ENCODE results near the gene ZFYVE16. TPM values are rescaled to one million over a fixed set of nuclear protein-coding genes. Genes with fewer than 3 reads are reported as not detected.
"Not testable (repeated sequence)": the region's sequence is repeated elsewhere in the genome, so short reads cannot be mapped to it uniquely, and the experiment has no call there.

ZFYVE16 gene
- total RNA-seq, 1 donor: 6.2 TPM

DNA sequence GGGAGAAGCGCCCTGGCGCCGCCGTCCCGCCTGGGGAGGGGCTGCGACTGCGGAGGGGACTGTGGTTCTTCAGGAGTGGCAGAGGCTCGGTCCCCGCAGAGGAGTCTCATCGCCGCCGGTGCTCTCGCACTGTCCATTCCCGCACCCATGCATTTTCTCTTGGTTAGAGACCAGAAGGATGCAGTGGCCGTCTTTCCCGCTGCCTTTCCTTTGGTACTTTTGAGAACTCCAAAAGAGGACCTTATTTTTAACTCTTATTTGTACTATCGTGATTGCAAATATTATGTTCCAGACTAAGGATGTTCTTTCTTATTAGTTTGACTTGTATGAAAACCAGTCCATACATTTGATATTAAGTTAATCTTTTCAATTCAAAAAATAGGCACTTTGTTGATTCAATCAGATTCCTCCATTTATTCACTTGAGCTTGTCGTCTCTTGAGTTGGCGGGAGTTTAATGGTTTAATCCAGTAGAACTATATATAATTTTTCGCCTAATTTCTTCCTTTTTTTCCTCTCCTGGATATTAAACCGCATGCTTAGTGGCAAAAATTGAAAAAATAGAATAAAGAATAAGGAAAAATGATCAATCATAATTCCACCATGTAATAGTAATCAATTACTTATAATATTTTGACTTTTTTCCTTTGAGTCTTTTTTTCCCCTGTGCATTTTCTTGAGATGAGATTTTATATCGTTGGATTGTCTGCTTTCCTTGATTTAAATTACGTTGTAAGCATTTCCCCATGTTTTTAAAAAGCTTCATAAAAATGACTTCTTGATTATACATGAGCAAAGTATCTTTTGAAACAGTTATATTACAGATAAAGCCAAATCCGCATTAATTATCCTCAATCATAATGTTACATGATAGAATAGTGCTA is 861 bp downstream of the ZFYVE16 start:
- peak in 2 of 3 donors; percentile 13 to 58 for DNase-seq (ENCODE audit: low read depth in 2 of 3, low spot score in 2 of 3)

DNA sequence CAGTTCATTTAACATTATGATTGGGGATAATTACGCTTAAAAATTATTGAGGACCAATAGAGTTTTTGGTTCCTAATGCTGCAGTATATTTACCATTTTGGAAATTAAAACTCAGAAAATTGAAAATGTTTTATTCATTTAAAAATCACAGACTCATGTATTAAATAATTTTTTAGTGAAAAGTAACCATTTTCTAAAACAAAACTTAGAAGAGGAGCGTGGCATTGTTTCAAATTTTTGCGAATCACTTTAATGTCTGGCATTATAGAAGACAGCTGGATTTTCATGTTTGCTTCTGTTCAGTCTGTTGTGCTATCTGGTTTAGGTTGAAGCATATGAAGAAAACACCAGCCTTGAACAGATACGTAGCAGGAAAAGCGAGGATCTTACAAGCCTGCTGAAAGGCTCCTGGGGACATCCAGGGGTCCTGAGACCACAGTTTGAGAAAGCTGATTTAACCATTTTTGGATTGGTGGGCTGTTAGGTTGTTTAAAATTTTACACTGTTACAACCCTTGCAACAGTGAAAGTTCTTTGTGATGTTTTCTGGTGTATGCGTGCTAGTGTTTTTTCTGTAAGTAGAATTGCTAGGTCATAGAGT is 1.6 kb downstream of the ZFYVE16 start:
- DNase-seq (ENCODE audit: low read depth in 2 of 3, low spot score in 2 of 3): no peak

DNA sequence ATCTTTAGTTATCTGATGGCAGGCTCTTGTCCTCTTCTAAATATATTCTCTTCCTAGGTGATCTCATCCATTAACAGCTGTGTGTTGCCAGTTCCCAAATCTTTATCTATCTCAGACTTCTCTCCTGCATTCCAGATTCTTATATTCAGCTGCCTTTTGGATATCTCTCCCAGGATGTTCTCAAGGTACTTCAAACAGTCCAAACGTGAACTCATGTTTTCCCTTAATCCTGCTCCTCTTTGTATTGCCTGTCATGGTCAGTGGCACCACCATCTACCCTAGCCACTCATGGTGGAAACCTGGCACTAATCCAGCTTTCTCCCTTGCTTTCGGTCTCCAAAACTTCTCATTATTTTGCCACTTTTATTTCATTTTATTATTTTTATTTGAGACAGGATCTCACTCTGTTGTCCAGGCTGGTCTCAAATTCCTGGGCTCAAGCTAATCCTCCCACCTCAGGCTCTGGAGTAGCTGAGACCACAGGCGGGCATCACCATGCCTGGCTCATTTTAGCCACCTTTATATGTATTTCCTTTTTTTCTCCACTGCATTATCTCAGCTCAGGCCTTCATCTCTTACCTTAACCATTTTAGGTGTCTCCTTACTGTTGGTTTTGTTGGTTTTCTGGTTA is 3.8 kb downstream of the ZFYVE16 start:
- no peak for DNase-seq (ENCODE audit: low read depth in 2 of 3, low spot score in 2 of 3)

DNA sequence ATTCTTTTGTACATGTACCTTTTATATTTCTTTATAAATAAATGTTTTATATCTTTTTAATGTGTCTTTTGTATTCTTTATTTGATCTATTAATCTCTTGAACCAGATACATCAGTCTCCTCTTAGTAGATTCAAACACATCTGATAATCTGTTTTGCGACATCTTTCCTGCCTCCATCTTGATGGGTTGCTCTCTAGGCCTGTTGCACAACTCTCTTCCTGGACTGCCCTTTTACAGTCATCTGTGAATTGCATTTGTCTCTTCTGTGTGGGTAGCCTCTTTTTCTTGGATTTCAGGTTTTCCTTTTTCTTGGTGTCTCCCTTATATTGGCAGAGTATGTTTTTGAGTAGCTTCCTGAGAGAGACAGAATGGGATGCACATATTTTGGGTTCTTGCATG is 6.2 kb downstream of the ZFYVE16 start:
- DNase-seq (ENCODE audit: low read depth in 2 of 3, low spot score in 2 of 3): no peak

DNA sequence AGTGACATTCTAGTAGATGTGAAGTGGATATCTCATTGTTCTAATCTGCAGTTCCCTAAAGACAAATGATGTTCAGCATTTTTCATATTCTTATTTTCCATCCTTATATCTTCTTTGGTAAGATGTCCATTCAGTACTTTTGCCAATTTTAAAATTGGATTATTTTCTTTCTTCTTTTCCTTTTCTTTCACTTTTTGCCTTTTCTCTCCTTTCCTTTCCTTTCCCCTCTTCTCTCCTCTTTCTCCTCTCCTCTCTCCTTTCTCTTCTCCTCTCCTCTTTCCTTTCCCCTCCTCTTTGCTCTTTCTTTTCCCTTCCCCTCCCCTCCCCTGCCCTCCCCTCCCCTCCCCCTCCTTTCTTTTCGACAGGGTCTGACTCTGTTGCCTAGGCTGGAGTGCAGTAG is 10.1 kb downstream of the ZFYVE16 start:
- DNase-seq (ENCODE audit: low read depth in 2 of 3, low spot score in 2 of 3): no peak

DNA sequence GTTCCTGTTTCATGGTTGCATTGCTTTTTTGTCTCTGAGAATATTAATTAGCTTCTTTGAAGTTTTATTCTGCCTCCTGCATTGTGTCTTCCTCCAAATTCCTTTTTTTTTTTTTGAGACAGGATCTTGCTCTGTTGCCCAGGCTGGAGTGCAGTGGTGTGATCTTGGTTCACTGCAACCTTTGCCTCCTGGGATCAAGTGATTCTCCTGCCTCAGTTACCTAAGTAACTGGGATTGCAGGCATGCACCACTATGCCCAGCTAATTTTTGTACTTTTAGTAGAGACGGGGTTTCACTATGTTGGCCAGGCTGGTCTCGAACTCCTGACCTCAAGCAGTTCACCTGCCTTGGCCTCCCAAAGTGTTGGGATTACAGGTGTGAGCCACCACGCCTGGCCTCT is 16.5 kb downstream of the ZFYVE16 start:
- not testable (repeated sequence) for DNase-seq (ENCODE audit: low read depth in 2 of 3, low spot score in 2 of 3)

DNA sequence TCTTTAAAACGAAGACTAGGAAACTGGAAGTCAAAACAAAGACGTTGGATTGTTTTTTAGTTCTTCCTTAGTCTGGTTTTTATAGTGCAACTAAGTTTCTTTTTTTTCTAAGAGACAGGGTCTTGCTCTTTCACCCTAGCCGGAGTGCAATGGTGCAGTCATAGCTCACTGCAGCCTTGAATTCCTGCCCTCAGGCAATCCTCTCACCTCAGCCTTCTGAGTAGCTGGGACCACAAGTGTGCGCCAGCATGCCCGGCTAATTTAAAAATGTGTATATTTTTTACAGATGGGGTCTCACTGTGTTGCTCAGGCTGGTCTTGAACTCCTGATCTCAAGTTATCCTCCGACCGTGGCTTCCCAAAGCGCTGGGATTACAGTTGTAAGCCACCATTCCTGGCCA is 27.6 kb downstream of the ZFYVE16 start:
- no peak for DNase-seq (ENCODE audit: low read depth in 2 of 3, low spot score in 2 of 3)

DNA sequence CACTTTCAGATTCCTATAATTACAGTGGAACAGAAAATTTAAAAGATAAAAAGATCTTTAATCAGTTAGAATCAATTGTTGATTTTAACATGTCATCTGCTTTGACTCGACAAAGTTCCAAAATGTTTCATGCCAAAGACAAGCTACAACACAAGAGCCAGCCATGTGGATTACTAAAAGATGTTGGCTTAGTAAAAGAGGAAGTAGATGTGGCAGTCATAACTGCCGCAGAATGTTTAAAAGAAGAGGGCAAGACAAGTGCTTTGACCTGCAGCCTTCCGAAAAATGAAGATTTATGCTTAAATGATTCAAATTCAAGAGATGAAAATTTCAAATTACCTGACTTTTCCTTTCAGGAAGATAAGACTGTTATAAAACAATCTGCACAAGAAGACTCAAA is 29.5 kb downstream of the ZFYVE16 start:
- DNase-seq (ENCODE audit: low read depth in 2 of 3, low spot score in 2 of 3): peak in 1 of 3 donors; percentile 46

DNA sequence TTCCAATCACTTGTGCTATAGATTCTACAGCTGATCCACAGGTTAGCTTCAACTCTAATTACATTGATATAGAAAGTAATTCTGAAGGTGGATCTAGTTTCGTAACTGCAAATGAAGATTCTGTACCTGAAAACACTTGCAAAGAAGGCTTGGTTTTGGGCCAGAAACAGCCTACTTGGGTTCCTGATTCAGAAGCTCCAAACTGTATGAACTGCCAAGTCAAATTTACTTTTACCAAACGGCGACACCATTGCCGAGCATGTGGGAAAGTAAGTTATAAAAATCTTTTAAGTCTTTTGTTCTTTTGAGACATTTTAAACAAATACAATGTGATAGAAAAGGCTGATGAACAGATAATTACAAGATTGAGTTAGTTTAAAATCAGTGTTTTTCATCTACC is 30.9 kb downstream of the ZFYVE16 start:
- no peak for DNase-seq (ENCODE audit: low read depth in 2 of 3, low spot score in 2 of 3)

DNA sequence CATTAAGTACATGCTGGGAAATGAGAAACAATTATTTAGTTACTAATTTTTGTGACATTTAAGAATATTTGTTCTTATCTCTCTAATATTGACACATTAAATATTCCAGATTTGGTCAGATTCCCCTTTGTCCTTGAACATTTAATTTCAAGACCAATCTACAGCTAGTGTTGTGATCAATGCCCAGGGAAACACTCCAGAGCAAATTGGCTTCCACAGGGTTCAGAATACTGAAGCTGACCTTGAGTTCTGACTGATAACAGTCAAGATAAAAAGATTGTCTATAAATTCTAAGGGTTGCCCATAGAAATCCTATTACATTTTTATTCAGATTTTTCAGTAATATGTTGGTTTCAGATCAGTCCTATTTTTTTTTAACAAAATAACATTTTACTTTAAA is 31.3 kb downstream of the ZFYVE16 start:
- no peak for DNase-seq (ENCODE audit: low read depth in 2 of 3, low spot score in 2 of 3)

DNA sequence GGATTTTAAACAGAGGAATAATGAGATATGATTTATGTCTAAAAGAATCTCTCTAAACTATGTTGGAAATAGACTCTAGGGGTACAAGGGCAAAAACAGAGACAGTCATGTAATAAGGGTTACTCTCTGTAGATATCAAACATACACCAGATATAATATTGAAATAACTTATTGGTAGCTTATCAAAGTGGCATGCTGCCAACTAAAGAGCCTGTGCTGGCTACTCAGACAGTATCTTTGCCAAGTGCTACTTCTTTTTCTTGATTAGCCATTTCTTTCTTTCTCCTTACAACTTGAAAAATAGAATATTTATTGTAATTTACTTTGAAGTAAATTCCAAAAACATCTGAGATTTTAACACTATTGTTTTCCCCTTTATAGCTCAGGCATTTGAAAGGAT is 34.9 kb downstream of the ZFYVE16 start:
- DNase-seq (ENCODE audit: low read depth in 2 of 3, low spot score in 2 of 3): no peak

DNA sequence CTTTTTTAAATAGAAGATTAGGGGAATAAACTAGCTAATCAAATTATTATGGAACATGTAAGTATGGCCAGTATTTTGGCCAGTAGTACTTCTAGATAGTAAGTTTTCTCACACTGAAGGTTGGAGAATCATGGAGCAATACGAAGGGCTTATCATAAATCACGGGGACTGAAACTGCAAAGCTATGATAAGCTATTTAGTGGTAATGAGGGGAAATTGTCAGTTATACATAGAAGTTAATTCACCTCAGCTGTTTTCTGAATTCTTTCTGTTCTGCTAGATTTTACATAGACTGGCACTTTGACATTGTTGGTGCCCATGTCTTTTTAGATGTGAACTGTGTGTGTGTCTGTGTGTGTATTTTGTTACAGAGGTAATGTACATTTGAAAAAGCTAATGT is 45.5 kb downstream of the ZFYVE16 start:
- peak in 1 of 3 donors; percentile 35 for DNase-seq (ENCODE audit: low read depth in 2 of 3, low spot score in 2 of 3)

DNA sequence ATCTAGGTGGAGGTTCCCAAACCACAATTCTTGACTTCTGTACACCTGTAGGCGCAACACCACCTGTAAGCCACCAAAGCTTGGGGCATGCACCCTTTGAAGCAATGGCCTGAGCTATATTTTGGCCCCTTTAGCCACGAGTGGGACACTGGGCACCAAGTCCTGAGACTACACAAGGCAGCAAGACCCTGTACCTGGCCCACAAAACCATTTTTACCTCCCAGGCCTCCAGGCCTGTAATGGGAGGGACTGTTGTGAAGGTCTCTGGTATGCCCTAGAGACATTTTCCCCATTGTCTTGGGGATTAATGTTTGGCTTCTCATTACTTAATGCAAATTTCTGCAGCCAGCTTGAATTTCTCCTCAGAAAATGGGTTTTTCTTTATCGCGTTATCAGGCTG is 55.4 kb downstream of the ZFYVE16 start:
- DNase-seq (ENCODE audit: low read depth in 2 of 3, low spot score in 2 of 3): no peak

DNA sequence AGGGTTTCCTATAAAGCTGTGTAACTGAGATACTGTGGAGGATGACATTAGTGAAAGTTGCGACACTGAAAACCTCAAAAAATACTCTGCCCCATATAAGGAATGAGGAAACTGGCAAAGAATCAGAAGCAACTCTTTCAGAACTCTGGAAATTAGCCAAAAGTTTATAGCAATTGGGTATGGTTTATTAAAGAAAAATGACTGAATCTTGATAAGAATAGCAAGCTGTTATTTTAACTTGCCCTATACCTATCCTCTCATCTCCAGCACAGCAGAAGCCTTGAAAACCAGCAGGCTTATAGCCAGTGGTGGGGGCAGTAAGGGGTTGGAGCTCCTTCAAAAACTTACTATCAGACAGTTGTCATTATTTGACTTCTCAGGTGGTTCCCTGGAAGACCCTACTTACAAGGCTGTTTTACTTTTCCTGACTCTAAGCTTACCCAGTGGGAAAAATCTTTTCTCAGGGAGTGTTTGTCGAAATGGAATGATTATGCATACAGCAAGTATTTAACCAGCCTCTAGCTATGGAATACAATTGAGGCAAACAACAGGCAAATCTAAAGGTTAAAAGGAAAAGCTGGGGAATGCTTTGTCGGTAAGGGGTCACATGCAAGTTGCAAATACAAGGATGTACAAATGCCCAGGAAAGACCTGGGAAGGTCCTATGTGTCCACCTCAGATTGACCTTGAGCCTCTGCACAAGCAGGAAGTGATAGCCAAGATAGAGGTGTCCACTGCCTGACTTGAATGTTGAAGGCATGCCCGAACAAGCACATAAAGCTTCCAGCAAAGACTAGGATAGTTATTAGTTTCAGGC is 59.0 kb downstream of the ZFYVE16 start:
- DNase-seq (ENCODE audit: low read depth in 2 of 3, low spot score in 2 of 3): no peak

DNA sequence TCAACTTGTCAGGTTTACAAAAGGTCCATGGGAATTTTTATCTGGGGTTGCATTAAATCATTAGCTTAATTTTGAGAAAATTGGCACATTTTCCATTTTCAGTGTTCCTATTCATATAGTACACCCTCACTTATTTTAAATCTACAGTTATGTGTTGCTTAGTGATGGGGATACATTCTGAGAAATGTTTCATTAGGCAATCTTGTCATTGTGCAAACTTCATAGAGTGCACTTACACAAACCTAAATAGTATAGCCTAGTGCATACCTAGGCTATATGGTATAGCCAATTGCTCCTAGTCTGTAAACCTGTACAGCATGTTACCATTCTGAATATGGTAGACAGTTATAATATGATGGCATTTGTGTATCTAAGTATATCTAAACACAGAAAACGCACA is 60.3 kb downstream of the ZFYVE16 start:
- no peak for DNase-seq (ENCODE audit: low read depth in 2 of 3, low spot score in 2 of 3)

DNA sequence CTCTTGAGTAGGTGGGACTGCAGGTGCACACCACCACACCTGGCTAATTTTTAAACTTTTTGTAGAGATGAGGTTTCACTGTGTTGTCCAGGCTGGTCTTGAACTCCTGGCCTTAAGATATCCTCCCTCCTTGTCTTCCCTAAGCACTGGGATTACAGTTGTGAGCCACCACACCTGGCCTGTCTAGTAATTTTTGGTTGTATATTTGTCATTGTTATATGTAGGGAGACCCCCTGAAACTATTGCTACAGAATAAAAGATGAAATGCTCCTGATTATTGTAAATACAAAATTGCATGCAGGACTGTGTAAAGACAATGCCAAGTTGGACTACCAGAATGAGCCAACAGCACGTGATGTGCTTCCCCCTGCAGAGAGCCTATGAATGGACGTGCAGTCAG is 62.8 kb downstream of the ZFYVE16 start:
- DNase-seq (ENCODE audit: low read depth in 2 of 3, low spot score in 2 of 3): not testable (repeated sequence)

DNA sequence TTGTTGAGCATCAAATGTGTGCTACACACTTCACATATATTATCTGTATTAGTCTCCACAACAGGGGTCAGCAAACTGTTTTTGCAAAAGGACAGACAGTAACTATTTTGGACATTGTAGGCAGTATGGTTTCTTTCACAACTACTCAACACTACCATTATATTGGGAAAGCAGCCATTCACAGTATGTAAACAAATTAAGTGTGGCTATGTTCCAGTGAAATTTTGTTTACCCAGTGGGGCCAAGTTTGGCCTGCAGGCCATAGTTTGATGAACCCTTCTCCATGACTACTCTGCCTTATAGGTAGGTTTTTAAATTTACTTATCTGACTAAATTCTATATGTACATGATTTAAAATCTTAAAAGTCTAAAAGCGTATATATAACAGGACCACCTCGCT is 67.1 kb downstream of the ZFYVE16 start:
- DNase-seq (ENCODE audit: low read depth in 2 of 3, low spot score in 2 of 3): no peak

DNA sequence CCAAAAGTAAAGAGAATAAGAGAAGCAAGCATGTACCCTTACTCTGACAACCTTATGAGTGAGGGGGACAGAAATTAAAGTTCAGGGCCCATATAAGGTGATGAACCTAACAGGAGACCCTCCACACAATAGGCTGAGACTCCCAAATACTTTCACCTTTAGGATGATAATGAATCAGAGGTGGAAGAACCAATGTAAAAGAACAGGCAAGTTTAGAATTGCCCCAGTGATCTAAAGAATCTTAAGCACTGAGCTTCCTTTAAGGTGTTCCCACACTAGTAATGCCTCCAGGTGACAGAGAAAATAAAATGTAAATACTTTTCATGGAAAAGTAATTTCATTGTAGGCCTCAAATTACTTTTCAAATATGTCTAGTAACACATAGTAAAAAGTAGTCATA is 71.8 kb downstream of the ZFYVE16 start:
- no peak for DNase-seq (ENCODE audit: low read depth in 2 of 3, low spot score in 2 of 3)

DNA sequence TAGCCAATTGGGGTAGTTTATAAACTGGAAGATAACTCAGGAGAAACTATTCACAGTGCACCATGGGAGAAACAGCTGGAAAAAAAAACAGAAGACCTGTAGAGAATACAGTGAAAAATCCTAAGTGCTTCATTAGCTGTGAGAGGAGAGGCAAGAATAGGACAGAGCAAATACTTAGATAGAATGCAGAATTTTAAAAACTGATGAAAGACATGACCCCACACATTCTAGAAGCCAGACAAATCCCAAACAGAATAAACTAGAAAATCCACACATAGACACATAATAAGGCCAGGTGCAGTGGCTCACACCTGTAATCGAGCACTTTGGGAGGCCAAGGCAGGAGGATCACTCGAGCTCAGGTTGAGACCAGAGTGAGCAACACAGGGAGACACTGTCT is 72.5 kb downstream of the ZFYVE16 start:
- DNase-seq (ENCODE audit: low read depth in 2 of 3, low spot score in 2 of 3): no peak

DNA sequence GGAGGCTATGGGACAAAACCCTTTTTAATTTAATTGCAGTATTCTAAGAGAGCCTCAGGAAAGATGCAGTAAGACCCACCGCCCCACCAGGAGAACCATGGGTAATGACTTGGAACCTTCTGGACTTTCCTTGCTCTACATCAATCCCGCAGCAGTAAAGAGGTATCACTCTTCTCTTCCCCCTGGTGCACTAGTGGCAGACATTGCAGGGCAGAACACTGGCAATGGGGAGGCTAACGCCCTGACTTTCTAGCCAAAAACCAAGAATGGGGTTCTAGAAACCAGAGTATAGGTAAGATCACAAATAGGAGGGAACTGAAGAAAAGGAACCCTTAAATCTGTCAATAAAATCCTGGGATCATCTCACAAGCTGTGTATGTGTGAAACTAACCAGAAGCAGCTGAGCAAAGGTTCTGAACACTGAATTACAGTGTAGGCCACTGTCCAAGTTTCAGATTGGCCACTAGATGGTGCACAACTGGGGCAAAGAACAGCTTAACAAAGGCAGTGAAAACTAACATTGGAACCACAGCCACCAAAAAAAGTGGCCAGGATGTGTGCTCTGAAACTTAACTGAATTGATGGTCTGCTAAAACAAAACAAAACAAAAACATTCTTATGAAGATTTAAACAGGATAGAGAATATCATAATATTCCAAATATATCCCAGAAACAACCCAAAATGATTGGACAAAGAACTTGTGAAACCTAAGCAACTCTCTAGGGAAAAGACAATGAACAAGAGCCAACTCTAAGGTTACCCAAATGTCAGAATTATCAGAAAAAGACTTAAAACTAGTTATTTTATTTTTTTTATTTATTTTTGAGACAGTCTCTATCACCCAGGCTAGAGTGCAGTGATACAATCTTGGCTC is 73.4 kb downstream of the ZFYVE16 start:
- peak in 1 of 3 donors; percentile 36 for DNase-seq (ENCODE audit: low read depth in 2 of 3, low spot score in 2 of 3)

All from hematopoietic multipotent progenitor cell (in vitro differentiated cells).